ENCODE measurements around the gene PRPF40B.

PRPF40B gene

GRCh38 chr12:49692851-49693250, 69.5 kb downstream of the PRPF40B start:
- DNase-seq, result no peak

DNA sequence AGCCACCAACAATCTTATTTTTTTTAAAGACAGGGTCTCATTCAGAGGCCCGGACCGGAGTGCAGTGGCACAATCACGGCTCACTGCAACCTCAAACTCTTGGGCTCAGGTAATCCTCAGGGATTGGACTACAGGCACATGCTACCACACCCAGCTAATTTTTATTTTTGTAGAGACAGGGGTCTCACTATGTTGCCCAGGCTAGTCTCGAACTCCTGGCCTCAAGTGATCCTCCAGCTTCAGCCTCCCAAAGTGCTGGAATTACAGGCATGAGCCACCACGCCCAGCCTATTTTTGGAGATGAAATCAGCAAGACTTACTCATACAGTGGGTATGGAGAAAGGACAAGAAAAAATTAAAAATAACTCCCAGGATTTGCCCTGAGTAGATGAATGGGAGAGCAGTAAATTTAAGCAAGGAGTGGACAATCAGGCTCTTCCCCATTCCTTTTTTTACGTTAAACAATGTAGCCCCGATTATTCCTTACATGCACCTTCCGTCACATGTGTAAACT, 70.6 kb downstream of the PRPF40B start:
- DNase-seq, result no peak

Measured in NCI-H446 treated with DMSO at 0.1 percent for 48 hours (cell line).